GM12878 (cell line): ENCODE measurements around the gene CDYL. TPM values are rescaled to one million over a fixed set of nuclear protein-coding genes. Genes with fewer than 3 reads are reported as not detected.
A peak's percentile ranks its signal among the peaks of the same experiment; 100 is the strongest.

Experiments used
- ETV6 ChIP-seq, 2 experiments: fragments of 450-650 bp in 1 of 2; IDR thresholded peaks in 1 of 2; conservative IDR thresholded peaks in 1 of 2; 2 replicates each; pipeline ENCODE4 v1.6.1; 2014; ENCODE audit warnings: antibody characterized with exemption in 1 of 2, borderline replicate concordance in 1 of 2, low read depth in 1 of 2, mild to moderate bottlenecking in 1 of 2, moderate library complexity in 1 of 2
- LARP7 ChIP-seq: fragments of 450-650 bp; IDR thresholded peaks from 2 replicates; pipeline ENCODE4 v1.6.1; 2017; ENCODE audit warnings: mild to moderate bottlenecking
- NFIC ChIP-seq: IDR thresholded peaks from 2 replicates; pipeline ENCODE4 v1.6.1; 2012; ENCODE audit warnings: low read depth, mild to moderate bottlenecking, inconsistent platforms, low read length, moderate library complexity
- NR2C1 ChIP-seq: fragments of 450-650 bp; IDR thresholded peaks from 2 replicates; pipeline ENCODE4 v1.6.1; 2017; ENCODE audit warnings: antibody characterized with exemption, mild to moderate bottlenecking, moderate library complexity
- RELB ChIP-seq: fragments of 450-650 bp; IDR thresholded peaks from 2 replicates; pipeline ENCODE4 v1.6.1; 2017; ENCODE audit warnings: low read depth, mild to moderate bottlenecking, moderate library complexity
- SMARCA5 ChIP-seq: fragments of 450-650 bp; IDR thresholded peaks from 2 replicates; pipeline ENCODE4 v1.6.1; 2017; ENCODE audit warnings: mild to moderate bottlenecking
- SRF ChIP-seq, 2 experiments: IDR thresholded peaks; 2 replicates each; pipeline ENCODE4 v1.6.1; 2011; ENCODE audit warnings: low read depth in 2 of 2, low read length in 2 of 2, mild to moderate bottlenecking in 1 of 2, moderate library complexity in 1 of 2
- ZNF24 ChIP-seq: fragments of 450-650 bp; IDR thresholded peaks from 2 replicates; pipeline ENCODE4 v1.6.1; 2017; ENCODE audit warnings: antibody characterized with exemption, mild to moderate bottlenecking
- ZNF384 ChIP-seq: IDR thresholded peaks from 2 replicates; pipeline ENCODE4 v1.6.1; 2012; ENCODE audit warnings: low read depth, mild to moderate bottlenecking, low read length, improper control_type of control experiment, borderline replicate concordance
- polyA plus RNA-seq, 11 experiments: library from polyadenylated mRNA; depleted of rRNA in 4 of 11; unstranded in 6 of 11; stranded (reverse) in 5 of 11; fragments of >200 nt; fragmentation: Nextera tagmentation in 4 of 11; fragmentation: Illumina TruSeq in 1 of 11; extraction: Ambion mirVana in 4 of 11; extraction: Trizol in 1 of 11; gene quantifications; 1 replicate in 1 of 11; 2 replicates in 10 of 11; pipeline versions ENCODE4 v1.2.1 to v1.2.3, GENCODE V29; 2011 to 2016; ENCODE audit warnings: inconsistent platforms in 2 of 11, missing spikeins in 2 of 11, low read depth in 1 of 11
- total RNA-seq, 4 experiments: library from RNA; depleted of rRNA in 3 of 4; stranded (reverse); fragments of >200 nt in 3 of 4; fragmentation: Illumina TruSeq in 1 of 4; extraction: Trizol in 1 of 4; gene quantifications; 2 replicates each; pipeline versions ENCODE4 v1.2.1 to v1.2.3, GENCODE V29; 2013 to 2021
- TF ChIP-seq, protein P1 (sequence below): fragments of 150-350 bp; IDR thresholded peaks from 2 replicates; pipeline ENCODE4 v1.6.1; 2016; ENCODE audit warnings: low read depth, low read length
- TF ChIP-seq, protein P2 (sequence below): IDR thresholded peaks from 2 replicates; pipeline ENCODE4 v1.6.1; 2012; ENCODE audit warnings: low read depth, low read length, improper control_type of control experiment
- TF ChIP-seq, protein P3 (sequence below): fragments of 450-650 bp; formaldehyde crosslinking; IDR thresholded peaks from 2 replicates; pipeline ENCODE4 v1.4.0; 2020; ENCODE audit warnings: mild to moderate bottlenecking, moderate library complexity

CDYL gene
- total and polyA plus RNA-seq, 10 of the 15 experiments (the other 5 are each of a cell fraction or from before 2014, with no cell fraction given) = 9.3 to 61.2 (median 28.5) TPM

- TF ChIP-seq, protein P1, sequence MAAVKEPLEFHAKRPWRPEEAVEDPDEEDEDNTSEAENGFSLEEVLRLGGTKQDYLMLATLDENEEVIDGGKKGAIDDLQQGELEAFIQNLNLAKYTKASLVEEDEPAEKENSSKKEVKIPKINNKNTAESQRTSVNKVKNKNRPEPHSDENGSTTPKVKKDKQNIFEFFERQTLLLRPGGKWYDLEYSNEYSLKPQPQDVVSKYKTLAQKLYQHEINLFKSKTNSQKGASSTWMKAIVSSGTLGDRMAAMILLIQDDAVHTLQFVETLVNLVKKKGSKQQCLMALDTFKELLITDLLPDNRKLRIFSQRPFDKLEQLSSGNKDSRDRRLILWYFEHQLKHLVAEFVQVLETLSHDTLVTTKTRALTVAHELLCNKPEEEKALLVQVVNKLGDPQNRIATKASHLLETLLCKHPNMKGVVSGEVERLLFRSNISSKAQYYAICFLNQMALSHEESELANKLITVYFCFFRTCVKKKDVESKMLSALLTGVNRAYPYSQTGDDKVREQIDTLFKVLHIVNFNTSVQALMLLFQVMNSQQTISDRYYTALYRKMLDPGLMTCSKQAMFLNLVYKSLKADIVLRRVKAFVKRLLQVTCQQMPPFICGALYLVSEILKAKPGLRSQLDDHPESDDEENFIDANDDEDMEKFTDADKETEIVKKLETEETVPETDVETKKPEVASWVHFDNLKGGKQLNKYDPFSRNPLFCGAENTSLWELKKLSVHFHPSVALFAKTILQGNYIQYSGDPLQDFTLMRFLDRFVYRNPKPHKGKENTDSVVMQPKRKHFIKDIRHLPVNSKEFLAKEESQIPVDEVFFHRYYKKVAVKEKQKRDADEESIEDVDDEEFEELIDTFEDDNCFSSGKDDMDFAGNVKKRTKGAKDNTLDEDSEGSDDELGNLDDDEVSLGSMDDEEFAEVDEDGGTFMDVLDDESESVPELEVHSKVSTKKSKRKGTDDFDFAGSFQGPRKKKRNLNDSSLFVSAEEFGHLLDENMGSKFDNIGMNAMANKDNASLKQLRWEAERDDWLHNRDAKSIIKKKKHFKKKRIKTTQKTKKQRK = no peak
- peak; percentile 66; the same call in 1 of the 2 replicates for TF ChIP-seq ZNF384
- peak in 1 of 2 experiments; percentile 18; a peak in 1 of 4 replicates for TF ChIP-seq ETV6 (conservative IDR thresholded peaks at IDR 0.05 in 1 of 2, IDR thresholded peaks at IDR 0.05 in 1 of 2; ENCODE audit: borderline replicate concordance in 1 of 2, low read depth in 1 of 2)
- TF ChIP-seq NR2C1 = no peak
- TF ChIP-seq NFIC = 0 out of 2 replicates have a peak, but pooled peaks have one; percentile 23
- TF ChIP-seq ZNF24 = no peak
- no peak for TF ChIP-seq RELB
- no peak for TF ChIP-seq SRF (IDR thresholded peaks at IDR 0.05; ENCODE audit: low read depth in 2 of 2, low read length in 2 of 2)
- no peak for TF ChIP-seq SMARCA5
- TF ChIP-seq, protein P2, sequence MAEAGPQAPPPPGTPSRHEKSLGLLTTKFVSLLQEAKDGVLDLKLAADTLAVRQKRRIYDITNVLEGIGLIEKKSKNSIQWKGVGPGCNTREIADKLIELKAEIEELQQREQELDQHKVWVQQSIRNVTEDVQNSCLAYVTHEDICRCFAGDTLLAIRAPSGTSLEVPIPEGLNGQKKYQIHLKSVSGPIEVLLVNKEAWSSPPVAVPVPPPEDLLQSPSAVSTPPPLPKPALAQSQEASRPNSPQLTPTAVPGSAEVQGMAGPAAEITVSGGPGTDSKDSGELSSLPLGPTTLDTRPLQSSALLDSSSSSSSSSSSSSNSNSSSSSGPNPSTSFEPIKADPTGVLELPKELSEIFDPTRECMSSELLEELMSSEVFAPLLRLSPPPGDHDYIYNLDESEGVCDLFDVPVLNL = no peak
- TF ChIP-seq, protein P3, sequence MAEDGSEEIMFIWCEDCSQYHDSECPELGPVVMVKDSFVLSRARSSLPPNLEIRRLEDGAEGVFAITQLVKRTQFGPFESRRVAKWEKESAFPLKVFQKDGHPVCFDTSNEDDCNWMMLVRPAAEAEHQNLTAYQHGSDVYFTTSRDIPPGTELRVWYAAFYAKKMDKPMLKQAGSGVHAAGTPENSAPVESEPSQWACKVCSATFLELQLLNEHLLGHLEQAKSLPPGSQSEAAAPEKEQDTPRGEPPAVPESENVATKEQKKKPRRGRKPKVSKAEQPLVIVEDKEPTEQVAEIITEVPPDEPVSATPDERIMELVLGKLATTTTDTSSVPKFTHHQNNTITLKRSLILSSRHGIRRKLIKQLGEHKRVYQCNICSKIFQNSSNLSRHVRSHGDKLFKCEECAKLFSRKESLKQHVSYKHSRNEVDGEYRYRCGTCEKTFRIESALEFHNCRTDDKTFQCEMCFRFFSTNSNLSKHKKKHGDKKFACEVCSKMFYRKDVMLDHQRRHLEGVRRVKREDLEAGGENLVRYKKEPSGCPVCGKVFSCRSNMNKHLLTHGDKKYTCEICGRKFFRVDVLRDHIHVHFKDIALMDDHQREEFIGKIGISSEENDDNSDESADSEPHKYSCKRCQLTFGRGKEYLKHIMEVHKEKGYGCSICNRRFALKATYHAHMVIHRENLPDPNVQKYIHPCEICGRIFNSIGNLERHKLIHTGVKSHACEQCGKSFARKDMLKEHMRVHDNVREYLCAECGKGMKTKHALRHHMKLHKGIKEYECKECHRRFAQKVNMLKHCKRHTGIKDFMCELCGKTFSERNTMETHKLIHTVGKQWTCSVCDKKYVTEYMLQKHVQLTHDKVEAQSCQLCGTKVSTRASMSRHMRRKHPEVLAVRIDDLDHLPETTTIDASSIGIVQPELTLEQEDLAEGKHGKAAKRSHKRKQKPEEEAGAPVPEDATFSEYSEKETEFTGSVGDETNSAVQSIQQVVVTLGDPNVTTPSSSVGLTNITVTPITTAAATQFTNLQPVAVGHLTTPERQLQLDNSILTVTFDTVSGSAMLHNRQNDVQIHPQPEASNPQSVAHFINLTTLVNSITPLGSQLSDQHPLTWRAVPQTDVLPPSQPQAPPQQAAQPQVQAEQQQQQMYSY (CRISPR knock-in tag) = no peak
- TF ChIP-seq LARP7 = no peak
Observed at GRCh38 chr6:4781426-4781825, 5.2 kb downstream of the CDYL start (continued).
